GM11168 (cell line): ENCODE results near the gene IL17RC.

Experiments
- in situ Hi-C: fragments of 300-500 bp; cut with MboI; formaldehyde crosslinking; loops from one replicate; pipeline ENCODE4 v1.12.0; 2022; ENCODE audit warnings: low sequenced_read_pairs; ENCODE audit not compliant: unreplicated experiment

IL17RC gene

GRCh38 chr3:9976721-9977709, 60.1 kb downstream of the IL17RC start:
- in situ Hi-C loops = no loop called here

GRCh38 chr3:9978710-9979305, 61.9 kb downstream of the IL17RC start:
- in situ Hi-C loops = no loop called here

- in situ Hi-C loops = no loop called here
Observed at GRCh38 chr3:9980251-9980650, 63.4 kb downstream of the IL17RC start.
